PC-3 (cell line): ENCODE measurements around the gene NBAS. TPM values are rescaled to one million over a fixed set of nuclear protein-coding genes. Genes with fewer than 3 reads are reported as not detected.

Experiments
- ATAC-seq: fragments of 200-7000 bp; cut with Tn5 transposase; 2 replicates; pipeline ENCODE4 v1.9.1; 2020; ENCODE audit warnings: mild to moderate bottlenecking, moderate library complexity
- BruUV-seq: library from RNA; stranded (reverse); fragments of 400-500 nt; replicated peaks from 2 replicates; lab custom pipeline; 2021; lab: Mats Ljungman, UMichigan
- CTCF ChIA-PET: fragments of 300-600 bp; sonication (Branson Sonifier 250); formaldehyde crosslinking; loops from one replicate; lab custom pipeline; 2022; ENCODE audit warnings: antibody characterized with exemption; lab: Charles Lee
- POLR2A ChIA-PET: fragments of 300-600 bp; sonication (Branson Sonifier 250); formaldehyde crosslinking; loops from one replicate; lab custom pipeline; 2022; ENCODE audit warnings: antibody characterized with exemption; ENCODE audit not compliant: unreplicated experiment; lab: Charles Lee
- DNase-seq: peaks from one replicate; pipeline ENCODE4 v3.0.0-alpha.2; 2015
- H2AFZ ChIP-seq: fragments of 300-600 bp; sonication (generic); 2 replicates; pipeline ENCODE4 v1.6.0; 2016; ENCODE audit warnings: antibody characterized with exemption, low read length
- H3F3A ChIP-seq: fragments of 300-600 bp; sonication (generic); one replicate; pipeline ENCODE4 v1.6.0; 2017; ENCODE audit warnings: antibody characterized with exemption, low read length, control low read depth, mild to moderate bottlenecking; ENCODE audit not compliant: unreplicated experiment
- H3K27ac ChIP-seq: fragments of 300-600 bp; sonication (generic); 2 replicates; pipeline ENCODE4 v1.5.1; 2016; ENCODE audit warnings: mild to moderate bottlenecking, low read length
- H3K27me3 ChIP-seq: fragments of 300-600 bp; sonication (generic); 2 replicates; pipeline ENCODE4 v1.6.1; 2016; ENCODE audit warnings: low read length, mixed read lengths
- H3K36me3 ChIP-seq: fragments of 300-600 bp; sonication (generic); 2 replicates; pipeline ENCODE4 v1.6.1; 2016; ENCODE audit warnings: low read depth, mixed run types, low read length, mixed read lengths
- H3K4me1 ChIP-seq: fragments of 300-600 bp; sonication (generic); 2 replicates; pipeline ENCODE4 v1.5.1; 2016; ENCODE audit warnings: low read length; ENCODE audit not compliant: insufficient read depth
- H3K4me2 ChIP-seq: fragments of 300-600 bp; sonication (generic); 2 replicates; pipeline ENCODE4 v1.6.0; 2016; ENCODE audit warnings: low read length
- H3K4me3 ChIP-seq: fragments of 300-600 bp; sonication (generic); 2 replicates; pipeline ENCODE4 v1.5.1; 2016; ENCODE audit warnings: mild to moderate bottlenecking, low read length, mixed read lengths
- H3K79me2 ChIP-seq: fragments of 300-600 bp; sonication (generic); 2 replicates; pipeline ENCODE4 v1.6.1; 2017; ENCODE audit warnings: low read length, mixed read lengths
- H3K9ac ChIP-seq: fragments of 300-600 bp; sonication (generic); 2 replicates; pipeline ENCODE4 v1.6.0; 2016; ENCODE audit warnings: mild to moderate bottlenecking, low read length
- H3K9me2 ChIP-seq: fragments of 300-600 bp; sonication (generic); replicated peaks from 2 replicates; pipeline ENCODE4 v1.6.1; 2016; ENCODE audit warnings: mixed run types, low read length, mixed read lengths
- H3K9me3 ChIP-seq: fragments of 300-600 bp; sonication (generic); 2 replicates; pipeline ENCODE4 v1.6.1; 2016; ENCODE audit warnings: low read length, mixed read lengths
- H4K20me1 ChIP-seq: fragments of 300-600 bp; sonication (generic); 2 replicates; pipeline ENCODE4 v1.6.1; 2016; ENCODE audit warnings: low read length, mixed read lengths
- CTCF ChIP-seq: fragments of 300-600 bp; sonication (generic); conservative IDR thresholded peaks from 2 replicates; pipeline ENCODE4 v1.5.1; 2017; ENCODE audit warnings: antibody characterized with exemption, low read depth, mild to moderate bottlenecking, low read length
- EZH2 ChIP-seq: fragments of 300-600 bp; sonication (generic); IDR thresholded peaks from one replicate; pipeline ENCODE4 v1.6.1; 2017; ENCODE audit warnings: antibody characterized with exemption, mild to moderate bottlenecking, low read length; ENCODE audit not compliant: unreplicated experiment
- EZH2phosphoT487 ChIP-seq: fragments of 300-600 bp; sonication (generic); IDR thresholded peaks from 2 replicates; pipeline ENCODE4 v1.6.1; 2018; ENCODE audit warnings: mild to moderate bottlenecking, antibody characterized with exemption, low read length, borderline replicate concordance
- intact Hi-C: fragments of 100-400 bp; cut with micrococcal nuclease; formaldehyde crosslinking; loops from 2 replicates; pipeline ENCODE4 v1.9.0; 2023
- total RNA-seq: library from RNA; depleted of rRNA; stranded (reverse); fragments of >200 nt; gene quantifications from 2 replicates; pipeline ENCODE4 v1.2.3, GENCODE V29; 2014

Gene NBAS
- total RNA-seq, 1 experiment from 2014 or later = 37.2 TPM

DNA sequence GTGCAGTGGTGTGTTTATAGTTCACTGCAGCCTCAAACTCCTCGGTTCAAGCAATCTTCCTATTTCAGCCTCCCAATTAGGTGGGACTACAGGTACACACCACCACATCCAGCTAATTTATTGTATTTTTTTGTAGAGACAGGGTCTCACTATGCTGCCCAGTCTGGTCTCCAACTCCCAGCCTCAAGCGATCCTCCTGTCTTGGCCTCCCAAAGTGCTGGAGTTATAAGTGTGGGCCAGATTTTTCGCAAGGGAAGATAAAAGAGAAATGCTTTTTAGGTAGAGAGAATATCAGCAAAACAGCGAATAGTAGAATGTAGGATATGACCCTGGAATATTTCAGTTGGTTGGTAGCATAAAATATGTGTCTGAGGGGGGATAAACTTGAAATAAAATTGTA is 34.8 kb upstream of the NBAS start:
- Histone ChIP-seq H3K9me3 (no peaks in the 10 kb centered on the region), H3K4me1 (peaks cover 12% of the 10 kb centered on the region), H3K36me3 (peaks cover 54% of the 10 kb centered on the region), H3K27ac (no peak overlapping the region), H3K9ac (no peak overlapping the region), H3K4me2 (no peak overlapping the region), H3F3A (no peaks in the 10 kb centered on the region), H3K9me2 (no peaks in the 10 kb centered on the region), H2AFZ (no peak overlapping the region), H3K79me2 (peaks cover 40% of the 10 kb centered on the region), H3K4me3 (no peak overlapping the region), H3K27me3 (no peaks in the 10 kb centered on the region), H4K20me1 (peaks cover 16% of the 10 kb centered on the region)
- ChIA-PET POLR2A (no interaction called here), CTCF (no interaction called here)
- no peak for ATAC-seq
- no peak for DNase-seq
- BruUV-seq = no TSS peak
- TF ChIP-seq EZH2 (no peak), CTCF (no peak), EZH2phosphoT487 (no peak)
- intact Hi-C loops = no loop called here

DNA sequence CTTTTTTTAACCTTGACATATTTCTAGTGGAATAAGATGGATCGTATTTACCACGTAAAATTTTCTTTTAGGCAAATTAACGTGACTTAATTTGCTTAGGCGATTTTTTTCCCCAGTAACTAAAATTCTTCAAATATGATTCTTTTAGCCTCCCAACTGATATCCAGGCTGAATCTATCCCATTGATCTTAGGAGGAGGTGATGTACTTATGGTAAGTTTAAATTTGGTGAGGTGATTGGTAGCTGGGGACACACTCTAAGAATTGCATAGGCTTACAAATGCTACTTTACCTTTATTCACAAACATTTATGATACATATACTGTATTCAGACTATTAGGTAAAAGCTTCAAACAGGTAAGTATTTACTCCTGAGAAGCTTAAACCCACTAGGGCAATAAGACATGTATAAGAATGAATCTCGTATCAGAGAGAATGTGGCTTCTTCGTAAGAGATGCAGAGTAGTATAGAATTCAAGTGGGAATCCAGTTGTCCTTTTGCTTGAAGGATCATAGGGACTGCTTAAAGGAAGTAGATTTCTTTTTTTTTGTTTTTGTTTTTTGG is 34.3 kb upstream of the NBAS start:
- DNase-seq = no peak
- Histone ChIP-seq H3K9ac (no peak overlapping the region), H3K4me1 (peaks cover 13% of the 10 kb centered on the region), H3K9me2 (no peaks in the 10 kb centered on the region), H3F3A (no peaks in the 10 kb centered on the region), H3K9me3 (no peaks in the 10 kb centered on the region), H3K36me3 (peaks cover 50% of the 10 kb centered on the region), H3K27ac (no peak overlapping the region), H3K4me3 (no peak overlapping the region), H3K27me3 (no peaks in the 10 kb centered on the region), H3K79me2 (peaks cover 40% of the 10 kb centered on the region), H4K20me1 (peaks cover 16% of the 10 kb centered on the region), H2AFZ (no peak overlapping the region), H3K4me2 (no peak overlapping the region)
- no peak for TF ChIP-seq EZH2
- no peak for TF ChIP-seq EZH2phosphoT487
- TF ChIP-seq CTCF = no peak
- CTCF ChIA-PET = no interaction called here
- POLR2A ChIA-PET = no interaction called here
- no TSS peak for BruUV-seq
- no peak for ATAC-seq
- intact Hi-C loops = no loop called here

DNA sequence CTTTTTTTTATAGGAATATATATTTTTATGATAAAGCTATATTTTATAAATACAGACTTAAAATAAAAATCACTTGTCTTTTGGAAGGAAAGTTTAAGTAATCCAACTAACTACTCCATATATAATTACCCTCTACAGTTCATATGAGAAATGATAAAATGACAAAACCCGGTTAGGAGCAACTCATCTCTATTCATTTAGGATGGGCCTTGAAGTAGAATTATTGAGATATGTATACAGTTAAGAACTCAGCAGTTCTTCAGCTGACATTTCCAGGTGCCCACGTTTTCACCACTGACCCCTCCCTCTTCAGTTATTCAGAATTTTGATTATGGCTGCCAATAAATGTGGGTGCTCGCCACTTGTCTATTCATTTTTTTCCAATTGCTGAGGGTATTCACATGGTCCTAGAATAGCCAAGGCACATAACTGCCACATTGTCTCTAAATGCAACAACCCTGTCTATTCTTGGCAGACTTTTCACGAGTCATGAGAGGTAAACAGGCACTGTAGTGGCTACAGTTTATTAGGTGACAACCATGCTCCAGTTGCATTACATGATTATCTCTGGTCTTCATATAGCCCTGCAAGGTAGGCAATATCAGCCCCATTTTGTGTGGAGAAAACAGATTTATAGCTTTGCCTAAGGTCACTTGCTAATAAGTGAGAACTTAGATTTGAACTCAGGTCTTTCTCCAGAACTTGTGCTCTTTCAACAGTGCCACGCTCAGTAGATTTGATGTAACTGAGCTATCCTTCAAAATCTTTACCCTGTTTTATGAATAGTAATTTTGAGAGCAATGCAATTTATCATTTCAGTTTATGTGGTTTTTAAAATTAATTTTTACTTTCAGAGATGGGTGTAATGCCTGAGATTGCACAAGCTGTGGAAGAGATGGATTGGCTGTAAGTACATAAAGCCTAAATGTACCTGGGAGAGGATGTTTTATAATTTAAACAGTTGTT is 33.4 kb upstream of the NBAS start:
- TF ChIP-seq EZH2phosphoT487 (no peak), CTCF (no peak), EZH2 (no peak)
- no peaks in the 10 kb centered on the region for H3K9me3 ChIP-seq
- DNase-seq (peak; percentile 27), ATAC-seq (no peak)
- no peaks in the 10 kb centered on the region for H3K27me3 ChIP-seq
- no TSS peak for BruUV-seq
- no peak overlapping the region for H3K9ac ChIP-seq
- no peak overlapping the region for H3K27ac ChIP-seq
- H3K4me3 ChIP-seq = no peak overlapping the region
- H3K9me2 ChIP-seq = no peaks in the 10 kb centered on the region
- intact Hi-C loops = no loop called here
- no peak overlapping the region; the same call in 1 of the 2 replicates for H3K4me2 ChIP-seq
- H3K36me3 ChIP-seq = peaks cover 42% of the 10 kb centered on the region
- CTCF ChIA-PET = no interaction called here
- no peak overlapping the region for H2AFZ ChIP-seq
- no peaks in the 10 kb centered on the region for H3F3A ChIP-seq
- POLR2A ChIA-PET = no interaction called here
- peaks cover 40% of the 10 kb centered on the region for H3K79me2 ChIP-seq
- peaks cover 16% of the 10 kb centered on the region for H4K20me1 ChIP-seq
- peaks cover 13% of the 10 kb centered on the region for H3K4me1 ChIP-seq
